ENCODE measurements around the gene AP1G1.
"Not testable (repeated sequence)": the region's sequence is repeated elsewhere in the genome, so short reads cannot be mapped to it uniquely, and the experiment has no call there.

Gene AP1G1

DNA sequence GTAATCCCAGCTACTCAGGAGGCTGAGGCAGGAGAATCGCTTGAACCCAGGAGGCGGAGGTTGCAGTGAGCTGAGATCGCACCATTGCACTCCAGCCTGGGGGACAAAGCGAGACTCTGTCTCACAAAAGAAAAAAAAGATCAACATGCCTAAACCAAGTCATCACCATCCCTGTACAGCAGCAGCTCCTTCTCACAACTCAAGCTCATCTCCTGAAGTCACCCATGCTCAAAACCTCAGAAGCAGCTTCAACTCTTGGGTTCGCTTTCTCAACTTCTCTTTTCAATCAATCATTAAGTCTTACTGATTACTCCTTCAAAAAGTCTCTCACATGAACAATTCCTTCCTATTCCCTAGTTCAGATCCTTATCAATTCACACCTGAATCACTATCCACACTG, 115.5 kb downstream of the AP1G1 start:
- DNase-seq: no peak

DNA sequence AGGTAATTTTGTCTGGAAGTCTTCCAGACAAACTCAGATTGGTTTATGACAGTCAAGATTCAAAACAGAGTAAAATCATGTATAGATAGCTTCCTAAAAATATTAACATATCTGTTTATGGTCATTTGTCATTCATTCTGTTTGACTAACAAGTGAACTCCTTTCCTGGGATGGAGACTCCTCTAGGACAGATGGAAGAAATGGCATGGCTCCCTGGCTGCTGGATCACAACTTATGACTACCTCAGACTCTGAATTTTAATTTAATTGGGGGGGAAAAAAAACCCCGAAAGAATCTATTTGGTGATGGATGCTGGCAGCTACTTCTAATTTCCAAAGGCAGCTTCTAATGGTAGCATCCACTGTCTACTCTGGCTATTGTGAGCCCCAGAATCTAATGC, 118.7 kb downstream of the AP1G1 start:
- DNase-seq: no peak

DNA sequence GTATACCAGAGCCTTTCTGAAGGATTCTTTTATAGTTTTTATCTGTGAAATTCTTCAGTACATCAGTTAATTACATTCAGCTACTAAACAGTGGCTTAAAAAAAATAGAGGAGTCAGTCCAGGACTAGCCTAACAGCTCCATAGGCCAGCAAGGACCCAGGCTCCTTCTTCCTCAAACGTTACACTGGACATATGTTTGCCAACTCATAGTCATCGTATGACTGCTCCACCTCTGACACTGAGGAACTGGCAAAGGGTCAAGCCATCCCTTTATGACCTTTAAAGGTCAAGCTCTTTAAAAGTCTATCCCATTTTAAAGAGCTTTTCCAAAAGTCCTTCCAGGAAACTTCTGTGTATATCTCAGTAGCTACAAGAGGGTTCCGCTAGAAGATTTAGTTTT, 120.8 kb downstream of the AP1G1 start:
- DNase-seq: no peak

GRCh38 chr16:71684280-71684679, 124.4 kb downstream of the AP1G1 start:
- DNase-seq: not testable (repeated sequence)

DNA sequence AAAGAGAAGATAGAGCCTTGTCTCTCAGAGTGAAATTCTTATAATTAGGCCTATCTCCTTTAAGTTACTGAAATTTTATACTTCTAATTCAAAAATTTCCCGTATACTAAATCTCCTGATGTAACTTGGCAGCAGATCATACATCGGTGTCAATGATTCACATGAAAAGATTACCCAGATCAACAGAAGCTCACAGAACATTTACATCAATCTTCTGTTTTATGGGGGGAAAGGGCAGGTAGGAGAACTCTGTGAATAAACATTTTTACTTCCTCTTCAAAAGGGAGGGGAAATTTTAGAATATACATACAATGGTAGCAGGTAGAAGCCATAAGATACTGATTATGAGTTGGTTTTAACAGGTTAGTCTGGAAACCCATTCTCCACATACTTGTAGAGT, 127.3 kb downstream of the AP1G1 start:
- no peak for DNase-seq

Measured in stimulated activated naive CD4-positive, alpha-beta T cell (primary cell).